T-helper 1 cell treated with Interleukin-12 subunit alpha and Interleukin-12 subunit beta and Interleukin-4 antibody, amounts not matched to agents 30 ng/mL and 1 ng/mL, for 36 hours (primary cell): Measurements from ENCODE around the gene PHETA1. TPM values are rescaled to one million over a fixed set of nuclear protein-coding genes. Genes with fewer than 3 reads are reported as not detected.
"Not testable (repeated sequence)": the region's sequence is repeated elsewhere in the genome, so short reads cannot be mapped to it uniquely, and the experiment has no call there.

Experiments
- intact Hi-C: fragments of 100-400 bp; cut with micrococcal nuclease; formaldehyde crosslinking; loops from one replicate; pipeline ENCODE4 v1.15.1; 2024
- total RNA-seq: library from RNA; stranded (reverse); gene quantifications from 2 replicates; pipeline ENCODE4 v1.2.3, GENCODE V29; 2022

The PHETA1 gene
- total RNA-seq, 1 donor from 2014 or later, result 1.1 TPM

DNA sequence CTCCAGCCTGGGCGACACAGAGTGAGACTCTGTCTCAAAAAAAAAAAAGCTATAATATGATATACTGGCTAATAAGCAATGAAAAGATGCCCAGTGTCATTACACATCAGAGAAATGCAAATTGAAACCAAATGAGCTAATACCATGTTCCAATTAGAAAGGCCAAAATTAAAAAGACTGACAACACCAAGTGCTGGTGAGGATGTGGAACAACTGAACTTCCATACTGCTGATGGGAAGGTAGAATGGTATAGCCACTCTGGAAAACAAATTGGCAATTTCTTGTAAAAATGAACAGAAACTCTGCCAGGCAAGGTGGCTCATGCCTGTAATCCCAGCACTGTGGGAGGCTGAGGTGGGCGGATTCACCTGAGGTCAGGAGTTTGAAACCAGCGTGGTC is 8.5 kb upstream of the PHETA1 start:
- intact Hi-C loops, result no loop called here

DNA sequence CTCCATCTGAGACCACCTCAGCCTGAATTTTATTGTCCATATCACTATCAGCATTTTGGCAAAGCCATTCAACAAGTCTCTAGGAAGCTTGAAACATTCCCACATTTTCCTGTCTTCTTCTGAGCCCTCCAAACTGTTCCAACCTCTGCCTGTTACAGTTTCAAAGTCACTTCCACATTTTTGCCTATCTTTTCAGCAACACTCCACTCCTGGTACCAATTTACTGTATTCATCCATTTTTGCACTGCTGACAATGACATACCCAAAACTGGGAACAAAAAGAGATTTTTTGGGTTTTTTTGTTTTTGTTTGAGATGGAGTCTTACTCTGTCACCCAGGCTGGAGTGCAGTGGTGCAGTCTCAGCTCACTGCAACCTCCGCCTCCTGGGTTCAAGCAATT is 4.3 kb upstream of the PHETA1 start:
- intact Hi-C loops, result not testable (repeated sequence)

DNA sequence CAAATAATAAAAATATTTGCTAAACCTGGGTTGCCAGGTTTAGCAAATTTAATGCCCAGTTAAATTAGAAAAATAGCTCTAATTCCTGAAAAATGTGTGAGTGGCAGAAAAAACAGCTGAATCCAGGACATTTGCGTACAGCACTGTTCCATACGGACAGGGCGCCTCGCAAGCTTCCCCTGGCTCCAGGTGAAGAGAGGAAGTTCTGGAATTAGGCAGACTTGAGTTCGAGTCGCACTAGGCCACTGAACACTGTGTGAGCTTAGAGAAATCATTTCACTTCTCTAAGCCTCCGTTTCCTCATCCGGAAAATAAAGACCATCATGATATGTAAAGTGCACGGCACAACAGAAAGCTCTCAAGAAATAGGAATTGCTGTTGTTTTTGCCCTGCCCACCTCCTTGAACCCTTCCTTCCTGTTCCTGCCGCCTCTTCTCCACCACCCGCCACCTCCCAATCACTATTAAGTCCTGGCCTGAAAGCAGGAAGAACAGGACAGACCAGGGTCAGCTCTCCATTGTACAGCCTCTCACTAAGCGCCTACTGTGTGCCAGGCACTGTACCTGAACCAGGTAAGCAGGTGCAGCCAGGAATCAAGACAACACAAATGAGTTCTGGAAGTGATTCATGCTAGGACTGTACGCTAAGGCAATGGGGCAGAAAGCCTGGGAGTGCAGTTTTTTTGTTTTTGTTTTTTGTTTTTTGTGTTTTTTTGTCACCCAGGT is 763 bp upstream of the PHETA1 start:
- intact Hi-C loops, result loop anchor here (1.0 to 2.0 kb wide), 5 partner anchors 36 to 227 kb away; partner anchors contain the start of gene SH2B3

DNA sequence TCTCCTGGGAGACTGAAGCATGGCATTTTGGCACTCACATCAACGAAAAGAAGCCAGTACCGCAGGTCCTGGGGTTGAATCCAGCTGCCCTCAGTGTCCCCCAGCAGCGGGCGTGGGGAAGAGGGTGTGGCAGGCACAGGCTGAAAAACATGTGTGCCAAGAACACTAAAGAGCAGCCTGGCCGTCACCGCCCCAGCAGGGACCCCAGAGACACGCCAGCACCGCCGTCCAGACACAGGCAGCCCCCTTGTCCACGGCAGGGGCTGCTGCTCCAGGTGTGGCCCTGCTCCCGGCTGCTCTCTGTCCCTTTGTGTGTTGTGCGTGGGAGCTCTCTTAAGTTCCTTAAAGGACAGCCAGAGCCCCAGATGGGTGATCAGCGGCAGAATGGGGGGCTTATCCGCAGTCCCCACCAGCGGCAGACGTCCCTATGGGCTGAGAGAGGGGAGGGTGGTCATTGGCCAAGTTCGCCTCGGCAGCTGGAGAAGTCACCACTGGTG is 556 bp downstream of the PHETA1 start:
- intact Hi-C loops, result loop anchor here (2.0 kb wide), 3 partner anchors 38 to 228 kb away; no protein-coding TSS in a partner anchor

DNA sequence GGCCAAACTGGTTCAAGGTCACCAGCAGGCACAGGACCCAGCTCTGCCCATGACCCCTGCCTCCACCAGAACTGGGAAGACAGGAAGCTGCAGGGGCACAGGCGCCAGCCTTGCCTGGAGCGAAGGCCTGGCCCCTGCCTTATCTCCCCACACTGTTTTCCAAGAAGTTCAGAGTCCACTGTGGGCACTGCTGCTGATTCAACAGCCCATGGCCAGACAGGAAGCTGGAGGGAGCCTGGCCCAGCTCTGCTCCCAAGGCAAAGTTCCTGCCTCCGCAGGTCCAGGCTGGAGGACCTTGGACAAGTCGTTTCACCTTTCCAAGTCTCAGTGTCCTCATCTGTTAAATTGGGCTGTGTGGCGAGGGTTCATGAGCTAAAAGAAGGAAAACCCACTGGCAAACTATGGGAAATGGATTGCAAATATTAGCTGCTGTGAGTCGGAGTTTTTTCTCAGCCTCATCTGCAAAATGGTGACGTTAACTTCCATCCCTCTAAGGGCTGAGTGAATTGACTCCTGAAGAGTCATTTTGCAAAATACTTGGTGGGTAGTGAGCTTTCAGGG is 1.2 kb downstream of the PHETA1 start:
- intact Hi-C loops, result loop anchor here (2.0 kb wide), 3 partner anchors 37 to 229 kb away; no protein-coding TSS in a partner anchor

DNA sequence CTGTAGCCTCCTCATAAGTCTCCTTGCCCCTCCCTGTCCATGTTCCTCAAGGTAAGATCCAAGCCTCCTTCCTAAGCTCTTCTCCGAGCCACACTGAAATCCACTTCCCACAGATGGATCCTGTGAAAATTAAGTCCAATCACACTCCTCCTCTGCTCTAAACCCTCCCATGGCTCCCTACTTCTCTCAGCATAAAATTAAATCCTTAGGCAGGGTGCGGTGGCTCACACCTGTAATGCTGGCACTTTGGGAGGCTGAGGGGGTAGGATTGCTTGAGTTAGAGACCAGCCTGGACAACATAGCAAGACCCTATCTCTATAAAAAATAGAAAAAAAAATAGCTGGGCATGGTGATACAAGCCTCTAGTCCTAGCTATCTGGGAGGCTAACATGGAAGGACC is 2.3 kb downstream of the PHETA1 start:
- intact Hi-C loops, result no loop called here

DNA sequence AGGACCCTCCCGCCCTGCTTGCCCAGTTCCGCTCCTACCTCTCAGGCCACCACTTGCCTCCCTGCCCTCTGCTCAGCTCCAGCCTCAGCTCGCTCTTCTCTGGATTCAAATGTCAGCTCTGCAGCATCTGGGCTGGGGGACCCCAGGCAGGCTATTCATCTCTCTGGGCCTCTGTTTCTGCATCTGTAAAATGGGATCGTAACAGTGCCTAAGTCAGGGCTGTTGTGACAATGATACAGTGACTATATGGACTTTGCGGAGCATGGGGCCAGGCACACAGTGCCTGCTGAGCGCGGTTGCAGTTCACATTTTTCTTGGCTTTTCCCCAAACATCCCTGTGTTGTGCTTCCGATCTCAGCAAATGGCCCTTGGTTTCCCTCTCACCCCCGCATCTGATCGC is 2.8 kb downstream of the PHETA1 start:
- intact Hi-C loops, result no loop called here

DNA sequence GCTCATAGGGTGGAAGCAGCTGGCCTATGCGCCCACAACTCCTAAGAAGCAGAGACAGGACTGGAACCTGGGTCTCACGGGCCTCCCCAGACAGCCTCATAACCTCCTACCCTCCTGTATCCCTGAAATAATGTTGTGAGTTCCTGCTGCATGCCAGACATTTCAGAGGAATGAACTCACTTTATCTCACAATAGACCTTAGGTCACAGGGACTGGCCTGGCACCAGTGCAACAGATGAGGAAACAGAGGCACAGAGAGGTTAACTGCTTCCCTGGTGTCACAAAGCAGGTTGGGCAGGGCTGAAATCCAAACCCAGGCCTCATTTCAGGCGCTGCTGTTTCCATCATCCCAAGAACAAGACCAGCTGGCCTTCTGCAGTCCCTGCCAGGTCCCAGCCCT is 5.3 kb downstream of the PHETA1 start:
- intact Hi-C loops, result no loop called here

DNA sequence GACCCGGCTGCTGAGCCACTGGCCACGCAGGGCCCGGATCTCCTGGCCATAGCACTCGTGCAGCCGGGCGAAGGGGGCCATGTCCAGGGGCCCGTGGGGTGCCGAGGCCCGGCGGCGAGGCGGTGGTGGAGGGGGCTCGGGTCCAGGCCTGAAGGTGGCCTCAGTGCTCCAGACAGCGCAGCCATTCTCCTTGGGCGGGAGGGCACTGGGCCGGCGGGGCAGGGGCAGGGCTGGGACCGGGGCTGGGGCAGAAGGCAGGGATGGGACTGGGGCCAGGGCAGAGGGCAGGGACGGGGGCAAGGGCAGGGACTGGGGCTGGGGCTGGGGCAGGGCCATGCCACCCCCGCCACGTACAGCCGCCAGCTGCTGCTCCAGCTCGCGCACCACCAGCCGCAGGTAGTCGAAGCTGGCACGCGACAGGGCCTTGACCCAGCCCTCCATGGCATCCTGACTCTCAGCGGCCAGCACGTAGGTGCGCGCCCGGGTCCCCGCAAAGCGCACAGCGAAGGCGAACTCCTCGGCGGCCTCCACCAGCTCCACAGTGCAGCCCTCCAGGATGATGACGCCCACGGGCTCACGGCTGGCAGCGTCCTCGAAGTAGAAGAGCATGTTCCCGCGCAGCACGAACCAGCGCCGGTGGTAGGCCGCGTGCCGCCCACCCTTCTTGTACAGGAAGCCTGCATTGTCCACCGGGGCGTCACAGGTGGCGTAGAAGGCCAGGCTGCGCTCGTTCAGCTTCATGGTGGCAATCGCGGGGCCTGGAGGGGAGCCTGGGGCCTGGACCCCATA is 6.0 kb downstream of the PHETA1 start:
- intact Hi-C loops, result no loop called here

DNA sequence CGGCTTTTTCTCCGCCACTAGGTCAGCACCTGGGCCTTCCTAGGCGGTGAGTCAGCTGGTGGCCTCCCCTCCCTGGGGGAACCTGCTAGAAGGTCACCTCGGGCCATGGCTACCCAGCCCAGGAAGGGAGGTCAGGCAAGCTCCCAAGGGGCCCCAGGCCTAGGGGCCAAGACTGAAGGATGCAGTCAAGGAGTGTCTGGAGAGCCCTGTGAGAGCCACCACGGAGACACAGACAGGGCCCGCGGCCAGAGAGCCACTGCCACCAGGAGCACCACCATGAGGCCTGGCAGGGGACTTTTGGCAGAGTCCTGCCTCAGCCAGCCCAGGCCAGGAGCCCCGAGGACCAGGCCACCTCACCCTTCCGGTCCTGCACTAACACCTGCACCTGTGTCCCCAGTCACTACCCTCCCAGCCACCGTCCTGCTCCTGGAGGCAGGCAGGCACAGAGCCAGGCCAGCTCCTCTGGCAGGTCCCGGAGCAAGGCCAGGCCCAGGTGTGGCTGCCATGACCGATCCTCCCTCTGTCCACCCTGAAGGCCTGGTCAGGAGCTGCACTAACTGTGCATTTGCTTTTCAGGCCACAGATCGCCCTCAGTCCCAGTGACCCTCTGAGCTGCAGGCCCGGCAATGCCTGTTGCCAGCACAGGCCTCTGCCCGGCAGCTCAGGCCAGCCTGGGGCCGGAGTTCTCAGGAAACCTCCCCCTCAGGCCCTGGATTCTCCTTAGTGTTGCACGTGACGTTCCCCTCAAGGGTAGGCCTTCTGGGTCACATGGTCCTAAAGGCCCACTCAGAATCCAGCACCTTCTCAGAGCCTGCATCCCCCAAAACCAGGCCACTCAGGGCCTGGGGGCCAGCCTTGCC is 6.9 kb downstream of the PHETA1 start:
- intact Hi-C loops, result no loop called here

DNA sequence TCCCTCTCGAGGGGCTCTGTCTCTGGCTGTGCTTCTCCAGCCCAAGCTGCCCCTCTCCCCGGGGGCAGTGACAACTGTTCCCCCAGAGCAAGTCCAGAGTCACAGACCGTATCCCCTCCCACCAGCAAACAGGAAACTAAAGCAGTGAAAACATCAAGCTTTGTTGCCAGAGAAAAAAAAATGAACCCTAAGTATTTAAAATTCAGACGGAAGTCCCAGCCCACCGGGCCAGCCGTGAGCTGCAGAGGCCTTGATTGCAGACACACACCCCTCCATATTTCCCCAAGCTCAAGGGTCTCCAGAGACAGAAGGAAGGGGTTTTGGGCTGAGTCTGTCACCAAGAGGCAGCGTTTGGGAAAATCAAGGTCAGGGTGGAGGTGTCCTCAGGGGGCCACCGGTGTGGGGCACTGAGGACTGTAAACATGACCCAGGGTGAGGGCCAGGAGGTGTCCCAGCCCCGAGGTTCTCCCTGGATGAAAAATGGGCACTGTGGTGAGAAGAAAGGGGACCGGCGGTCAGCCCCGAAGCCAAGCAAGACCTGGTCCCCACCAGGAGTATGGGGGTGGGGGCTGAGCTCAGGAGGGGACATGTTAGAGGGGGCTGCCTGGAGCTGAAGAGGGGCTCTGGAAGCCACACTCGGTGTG is 7.7 kb downstream of the PHETA1 start:
- intact Hi-C loops, result no loop called here

DNA sequence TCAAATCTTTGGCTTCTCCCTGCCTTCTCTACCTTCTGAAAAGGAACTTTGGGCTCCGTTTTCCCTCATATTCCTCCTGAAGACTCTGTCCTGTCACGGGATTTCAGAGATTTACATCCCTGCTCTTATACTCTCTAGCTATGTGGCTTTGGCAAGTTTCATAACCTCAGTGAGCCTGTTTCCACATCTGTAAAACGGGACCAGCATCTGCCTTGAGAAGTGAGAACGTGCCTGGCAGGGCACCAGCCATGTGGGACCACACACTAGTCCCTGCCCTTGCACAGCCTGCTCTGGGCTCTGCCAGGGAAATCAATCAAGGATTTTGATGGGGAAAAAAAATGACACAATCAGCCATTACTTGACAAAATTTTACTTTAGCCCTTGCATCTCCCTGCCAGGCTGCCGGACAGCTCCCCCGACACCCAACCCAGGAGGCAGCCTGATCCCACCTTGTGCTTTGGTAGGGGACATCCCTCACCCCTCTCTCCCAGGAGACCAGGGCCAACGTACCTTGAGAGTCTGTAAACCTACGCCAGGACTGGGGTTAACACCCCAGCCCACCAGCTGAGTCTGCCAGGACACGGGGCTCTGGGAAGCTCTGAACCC is 8.5 kb downstream of the PHETA1 start:
- intact Hi-C loops, result no loop called here

DNA sequence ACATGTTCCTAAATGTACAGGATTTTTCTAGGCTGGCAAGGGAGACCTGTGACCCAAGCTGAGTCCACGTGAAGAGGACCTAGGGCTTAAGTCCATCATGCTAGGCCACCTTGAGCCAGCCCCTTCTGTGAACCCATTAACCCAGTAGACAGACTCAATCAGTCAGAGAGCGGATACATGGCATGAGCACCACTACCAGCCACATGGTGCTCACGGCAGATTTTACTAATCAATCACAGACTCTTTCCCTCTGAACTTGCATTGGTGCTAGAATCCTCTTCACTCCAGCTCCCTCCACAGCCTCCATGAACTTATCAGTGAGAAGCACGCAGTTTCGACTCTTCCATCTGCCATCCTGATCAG is 9.0 kb downstream of the PHETA1 start:
- intact Hi-C loops, result no loop called here

DNA sequence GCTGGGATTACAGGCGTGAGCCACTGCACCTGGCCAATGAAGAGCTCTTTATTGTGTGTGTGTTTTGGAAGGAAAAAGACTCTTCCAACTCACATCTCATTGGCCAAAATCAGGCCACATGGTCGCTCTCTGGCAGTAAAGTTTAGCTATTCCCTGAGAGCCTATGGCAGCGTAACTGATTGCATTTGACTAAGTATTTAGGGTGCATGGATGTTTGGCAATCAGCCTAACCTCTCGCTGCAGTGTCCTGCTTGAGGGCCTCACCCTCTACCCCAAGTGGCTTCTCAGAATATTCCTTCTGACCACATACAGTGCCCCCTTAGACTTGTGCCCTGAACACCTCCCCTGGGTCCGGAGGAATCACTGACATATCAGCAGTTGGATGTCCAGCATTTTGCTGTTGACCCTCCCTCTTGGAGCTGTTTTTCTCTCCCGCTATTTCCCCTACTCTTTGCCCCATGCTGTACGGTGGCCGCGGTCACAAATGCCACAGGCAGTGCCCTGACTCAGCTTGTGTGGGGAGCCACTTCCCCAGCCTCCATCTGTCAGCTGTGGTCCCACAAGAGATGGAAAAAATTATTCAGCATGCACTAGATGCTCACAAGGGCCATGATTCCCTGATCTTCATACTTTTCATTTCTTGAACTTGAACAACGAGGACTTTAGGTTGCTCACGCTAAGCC is 9.5 kb downstream of the PHETA1 start:
- intact Hi-C loops, result no loop called here

DNA sequence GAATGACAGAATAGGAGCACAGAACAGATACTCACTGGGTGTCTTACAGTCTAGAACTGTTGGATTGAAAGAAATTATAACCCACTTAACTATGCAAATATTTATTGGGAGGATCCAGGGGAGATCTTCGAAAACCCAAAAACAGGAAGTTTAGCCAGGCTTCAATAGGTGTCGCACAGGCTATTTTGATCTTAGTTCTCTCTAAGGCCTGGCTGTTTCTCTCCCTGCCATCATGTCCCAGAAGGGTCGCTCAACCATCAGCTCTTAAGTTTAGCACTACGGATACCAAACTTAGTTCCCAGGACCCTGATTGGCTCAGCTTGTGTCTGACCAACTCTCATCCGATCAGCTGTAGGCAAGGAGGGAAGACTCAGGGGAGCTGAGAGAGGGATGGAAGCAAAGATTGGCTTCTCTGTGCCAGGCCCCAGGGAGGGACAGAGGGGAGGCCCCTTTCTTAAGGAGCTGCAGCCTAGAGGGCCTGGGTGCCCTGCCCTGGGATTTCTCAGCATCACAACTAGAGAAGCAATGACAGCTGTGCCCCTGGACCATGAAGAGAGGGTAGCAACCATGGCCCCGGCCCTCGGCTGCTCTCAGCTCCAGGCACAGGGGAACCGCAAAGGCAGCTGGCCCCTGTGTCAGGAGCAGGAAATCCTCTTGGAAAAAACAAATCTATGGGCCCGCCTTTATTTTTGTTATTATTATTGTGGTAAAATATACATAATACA is 13.5 kb downstream of the PHETA1 start:
- intact Hi-C loops, result no loop called here

DNA sequence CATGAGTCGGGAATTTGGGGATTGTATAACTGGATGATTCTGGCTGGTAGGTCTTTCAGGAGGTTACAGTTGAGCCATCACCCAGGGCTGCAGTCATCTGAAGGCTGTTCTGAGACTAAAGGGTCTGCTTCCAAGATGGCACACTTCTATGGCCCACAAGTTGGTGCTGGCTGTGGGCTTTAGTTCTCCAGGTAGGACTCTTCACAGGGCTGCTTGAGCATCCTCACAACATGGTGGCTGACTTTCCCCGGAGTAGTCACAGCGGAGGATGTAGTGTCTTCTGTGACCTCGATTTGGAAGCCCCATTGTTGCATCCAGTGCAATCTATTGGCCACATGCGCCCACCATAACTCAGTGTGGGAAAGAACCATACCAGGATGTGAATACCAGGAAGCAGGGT is 14.4 kb downstream of the PHETA1 start:
- intact Hi-C loops, result no loop called here

DNA sequence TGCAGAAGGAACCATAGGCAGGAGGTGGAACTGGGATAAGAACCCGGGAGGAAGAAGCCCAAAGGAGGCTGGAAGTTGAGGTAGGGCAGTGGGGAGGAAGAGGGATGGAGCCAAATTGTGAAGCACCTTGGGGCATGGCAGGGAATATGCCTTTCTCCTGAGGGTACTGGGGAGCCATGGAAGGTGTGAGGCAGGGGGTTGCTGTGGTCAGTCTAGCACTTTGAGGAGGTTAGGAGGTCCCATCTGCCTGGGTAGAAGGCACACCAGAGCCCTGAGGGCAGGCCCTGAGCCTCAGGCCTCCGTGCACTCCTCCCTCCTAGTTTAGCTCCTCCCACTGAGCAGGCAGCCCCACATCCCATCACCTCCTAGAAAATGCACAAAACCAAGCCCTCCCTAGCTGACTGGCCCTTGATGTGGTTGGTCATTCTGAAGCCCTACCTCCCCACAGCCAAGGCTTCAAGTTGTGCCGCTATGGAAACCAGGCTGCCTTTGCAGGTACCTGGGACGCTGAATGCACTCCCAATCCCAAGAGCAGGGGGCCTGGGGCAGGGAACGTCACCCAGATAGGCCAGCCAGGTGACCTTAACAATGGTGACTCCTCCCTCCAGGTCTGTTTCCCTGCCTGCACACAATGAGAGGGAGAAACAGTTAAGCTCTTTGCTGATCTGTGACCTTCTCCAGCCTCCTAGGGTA is 15.1 kb downstream of the PHETA1 start:
- intact Hi-C loops, result no loop called here

DNA sequence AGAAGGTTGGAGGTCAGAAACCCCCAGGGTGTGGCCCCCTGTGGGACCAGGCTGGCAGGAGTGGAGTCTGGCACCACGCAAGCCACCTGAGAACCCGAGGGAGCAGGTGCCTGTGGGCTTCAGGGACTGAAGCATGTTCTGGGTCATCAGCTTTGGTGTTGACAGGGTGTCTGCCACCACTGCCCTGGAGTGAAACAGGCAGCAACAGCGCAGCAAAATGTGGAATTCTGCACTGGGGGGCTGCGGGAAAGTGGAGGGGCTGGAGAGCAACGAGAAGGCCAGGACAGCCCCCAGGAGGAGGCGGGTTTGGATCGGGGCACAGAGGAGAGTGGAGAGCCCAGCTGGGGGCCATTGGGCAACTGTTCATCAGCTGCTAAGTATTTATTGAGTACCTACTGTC is 15.9 kb downstream of the PHETA1 start:
- intact Hi-C loops, result no loop called here
